HT-29 (cell line): ENCODE measurements around the gene DAZ1. TPM values are rescaled to one million over a fixed set of nuclear protein-coding genes. Genes with fewer than 3 reads are reported as not detected.
"Not testable (repeated sequence)": the region's sequence is repeated elsewhere in the genome, so short reads cannot be mapped to it uniquely, and the experiment has no call there.

Experiments used
- DNase-seq: peaks from one replicate; pipeline ENCODE4 v3.0.0-alpha.2; 2015; ENCODE audit warnings: low spot score
- total RNA-seq: library from RNA; depleted of rRNA; stranded (reverse); fragments of >200 nt; shearing (Covaris generic); gene quantifications from 2 replicates; pipeline ENCODE4 v1.2.3, GENCODE V29; 2014; rRNA removed

The DAZ1 gene, protein sequence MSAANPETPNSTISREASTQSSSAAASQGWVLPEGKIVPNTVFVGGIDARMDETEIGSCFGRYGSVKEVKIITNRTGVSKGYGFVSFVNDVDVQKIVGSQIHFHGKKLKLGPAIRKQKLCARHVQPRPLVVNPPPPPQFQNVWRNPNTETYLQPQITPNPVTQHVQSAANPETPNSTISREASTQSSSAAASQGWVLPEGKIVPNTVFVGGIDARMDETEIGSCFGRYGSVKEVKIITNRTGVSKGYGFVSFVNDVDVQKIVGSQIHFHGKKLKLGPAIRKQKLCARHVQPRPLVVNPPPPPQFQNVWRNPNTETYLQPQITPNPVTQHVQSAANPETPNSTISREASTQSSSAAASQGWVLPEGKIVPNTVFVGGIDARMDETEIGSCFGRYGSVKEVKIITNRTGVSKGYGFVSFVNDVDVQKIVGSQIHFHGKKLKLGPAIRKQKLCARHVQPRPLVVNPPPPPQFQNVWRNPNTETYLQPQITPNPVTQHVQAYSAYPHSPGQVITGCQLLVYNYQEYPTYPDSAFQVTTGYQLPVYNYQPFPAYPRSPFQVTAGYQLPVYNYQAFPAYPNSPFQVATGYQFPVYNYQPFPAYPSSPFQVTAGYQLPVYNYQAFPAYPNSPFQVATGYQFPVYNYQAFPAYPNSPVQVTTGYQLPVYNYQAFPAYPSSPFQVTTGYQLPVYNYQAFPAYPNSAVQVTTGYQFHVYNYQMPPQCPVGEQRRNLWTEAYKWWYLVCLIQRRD
- total RNA-seq = not detected in 2 replicates

GRCh38 chrY:23198908-23199307 is at the start of gene DAZ1:
Gene DAZ1 (minus strand): TSS chrY:23199008. CDS start chrY:23198800, 208 bp downstream.
- not testable (repeated sequence) for DNase-seq

GRCh38 chrY:23219233-23219632 is 20.4 kb upstream of the DAZ1 start, which contains the start of gene DAZ2:
Gene DAZ2 (plus strand): TSS chrY:23219533. CDS start chrY:23219741, 208 bp downstream.
- not testable (repeated sequence) for DNase-seq

DNA sequence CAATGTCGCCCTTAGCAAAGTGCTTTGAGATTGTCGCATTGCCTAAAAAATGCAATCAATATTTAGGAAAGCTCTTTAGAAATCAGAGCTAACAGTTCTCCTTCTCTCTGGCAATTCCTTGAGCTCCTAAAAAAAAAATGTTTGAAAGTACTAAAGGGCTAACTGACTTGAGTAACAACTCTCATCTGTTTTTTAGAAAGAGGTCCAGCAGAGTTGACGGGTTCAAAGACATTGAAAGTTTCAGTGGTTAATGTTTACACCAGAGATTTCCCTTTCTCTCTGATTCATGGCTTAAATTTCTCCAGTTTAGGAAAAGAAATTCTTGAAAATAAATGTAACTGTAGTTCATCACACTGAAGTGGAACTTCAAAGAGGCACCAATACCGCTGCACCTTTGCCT is 11.9 kb upstream of the DAZ1 start:
- DNase-seq = not testable (repeated sequence)

DNA sequence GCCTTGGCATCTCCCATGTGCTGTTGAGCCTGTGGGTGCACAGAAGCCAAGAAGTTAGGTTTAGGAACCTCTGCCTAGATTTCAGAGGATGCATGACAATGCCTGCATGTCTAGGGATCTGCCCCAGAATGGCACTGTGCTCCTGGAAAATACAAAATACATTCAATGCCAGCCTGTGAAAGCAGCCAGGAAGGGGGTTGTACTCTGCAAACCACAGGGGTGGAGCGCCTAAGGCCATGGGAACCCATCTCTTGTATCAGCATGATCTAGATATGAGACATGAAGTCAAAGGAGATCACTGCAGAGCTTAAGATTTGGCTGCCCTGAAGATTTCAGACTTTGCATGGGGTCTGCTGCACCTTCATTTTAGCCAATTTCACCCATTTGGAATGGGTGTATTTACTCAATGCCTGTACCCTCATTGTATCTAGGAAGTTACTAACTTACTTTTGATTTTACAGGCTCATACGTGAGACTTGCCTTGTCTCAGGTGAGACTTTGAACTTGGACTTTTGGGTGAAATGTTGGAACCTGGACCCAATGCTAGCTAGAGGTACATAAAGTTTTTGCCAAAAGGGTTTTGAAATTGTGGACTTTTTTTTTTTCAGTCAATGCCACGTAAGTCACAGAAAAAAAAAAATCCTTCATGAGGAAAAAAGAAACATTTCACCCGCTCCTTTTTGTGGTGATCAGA is 11.1 kb upstream of the DAZ1 start:
- DNase-seq = not testable (repeated sequence)

DNA sequence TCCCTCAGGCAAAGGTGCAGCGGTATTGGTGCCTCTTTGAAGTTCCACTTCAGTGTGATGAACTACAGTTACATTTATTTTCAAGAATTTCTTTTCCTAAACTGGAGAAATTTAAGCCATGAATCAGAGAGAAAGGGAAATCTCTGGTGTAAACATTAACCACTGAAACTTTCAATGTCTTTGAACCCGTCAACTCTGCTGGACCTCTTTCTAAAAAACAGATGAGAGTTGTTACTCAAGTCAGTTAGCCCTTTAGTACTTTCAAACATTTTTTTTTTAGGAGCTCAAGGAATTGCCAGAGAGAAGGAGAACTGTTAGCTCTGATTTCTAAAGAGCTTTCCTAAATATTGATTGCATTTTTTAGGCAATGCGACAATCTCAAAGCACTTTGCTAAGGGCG is 8.6 kb upstream of the DAZ1 start:
- DNase-seq = not testable (repeated sequence)

Other genes starting within 250 kb of the DAZ1 start
- not detected in 2 replicates for gene BPY2, start 214.7 kb downstream of the DAZ1 start, total RNA-seq
- gene DAZ2, start 20.5 kb upstream of the DAZ1 start, total RNA-seq = not detected in 2 replicates